NCI-H2196 (cell line): ENCODE measurements around the gene GABRB2.
A peak's percentile ranks its signal among the peaks of the same experiment; 100 is the strongest.
"Not testable (repeated sequence)": the region's sequence is repeated elsewhere in the genome, so short reads cannot be mapped to it uniquely, and the experiment has no call there.

ENCODE experiments used
- DNase-seq: peaks from one replicate; lab custom pipeline; 2025; ENCODE audit not compliant: unreplicated experiment; lab: John Stamatoyannopoulos, UW

The GABRB2 gene

DNA sequence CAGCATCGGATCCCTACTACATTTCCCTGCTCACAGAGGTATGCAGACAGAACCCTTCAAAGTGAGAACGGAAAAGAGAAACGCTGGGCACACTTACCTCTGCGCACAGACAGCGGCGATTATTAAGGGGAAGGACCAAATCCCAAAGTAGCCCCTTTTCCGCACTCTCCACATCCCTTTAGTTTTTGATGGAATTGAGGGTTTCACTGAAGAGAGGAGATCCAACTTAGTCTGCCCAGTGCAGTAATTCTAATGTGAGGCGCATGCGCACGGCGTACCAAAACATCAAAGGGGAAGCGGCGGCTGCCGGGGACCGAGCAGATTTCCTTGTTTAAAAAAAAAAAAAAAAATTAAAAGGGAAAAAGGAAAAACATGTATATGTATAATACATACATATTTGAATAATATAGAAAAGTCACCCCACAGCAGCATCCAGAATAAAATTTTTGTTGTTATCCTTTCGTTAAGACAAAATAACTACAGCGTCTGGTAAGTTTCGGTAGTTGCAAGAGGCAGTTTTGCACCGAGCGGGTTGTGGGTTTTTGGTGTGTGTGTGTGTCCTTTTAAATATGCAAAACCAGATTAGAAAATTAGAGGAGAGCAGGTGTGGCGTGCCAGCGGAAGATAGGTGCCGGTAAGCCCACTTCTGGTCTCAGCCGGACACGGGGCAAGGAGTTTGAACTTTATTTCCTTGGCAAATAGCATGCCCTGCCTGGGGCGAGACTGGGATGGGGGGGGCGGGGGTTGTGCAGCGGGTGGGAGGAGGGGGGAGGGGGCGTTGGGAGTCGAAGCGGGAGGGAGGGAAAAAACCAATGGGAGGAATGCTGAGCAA lies at the start of gene GABRB2:
Gene GABRB2, minus strand, starts transcription at position 256 of the 832 bp plus-strand sequence. Its CDS starts 82 bp downstream, at position 174.
- no peak for DNase-seq

DNA sequence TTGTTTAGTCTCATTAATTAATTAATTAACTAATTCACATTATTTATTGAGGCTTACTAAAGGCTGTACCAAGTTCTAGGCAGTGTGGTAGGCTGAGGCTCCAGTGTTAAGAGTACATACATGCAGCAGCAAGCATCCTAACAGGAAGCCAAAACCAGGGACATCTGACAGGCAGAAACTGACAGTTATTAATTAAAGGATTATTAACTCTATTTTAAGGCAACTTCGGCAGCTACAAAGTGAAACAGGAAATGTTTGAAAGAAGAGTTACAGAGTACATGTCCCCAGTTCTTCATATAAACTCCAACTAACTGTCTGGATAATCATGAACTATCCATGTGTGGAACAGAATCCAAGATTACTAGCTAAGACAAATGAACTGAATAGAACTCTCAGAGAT lies 39.3 kb upstream of the GABRB2 start:
- no peak for DNase-seq

DNA sequence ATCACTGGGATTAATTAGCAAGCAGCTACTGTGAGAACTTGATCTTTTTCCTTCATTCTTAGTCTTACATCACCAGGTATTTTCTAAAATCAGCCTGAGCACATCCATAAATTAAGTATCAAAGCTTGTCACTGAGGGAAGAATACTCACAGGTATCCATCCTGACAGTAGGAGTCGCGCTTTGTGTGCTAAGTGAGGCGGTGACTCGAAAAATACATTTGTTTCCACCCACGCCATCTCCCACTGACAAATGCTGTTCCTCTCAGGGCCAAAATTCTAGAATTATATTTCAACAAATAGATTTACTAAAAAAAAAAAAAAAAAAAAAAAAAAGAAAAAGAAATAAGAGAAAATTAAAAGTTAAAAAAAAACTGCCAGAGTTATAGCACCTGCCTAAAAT lies 34.1 kb upstream of the GABRB2 start:
- DNase-seq: no peak

DNA sequence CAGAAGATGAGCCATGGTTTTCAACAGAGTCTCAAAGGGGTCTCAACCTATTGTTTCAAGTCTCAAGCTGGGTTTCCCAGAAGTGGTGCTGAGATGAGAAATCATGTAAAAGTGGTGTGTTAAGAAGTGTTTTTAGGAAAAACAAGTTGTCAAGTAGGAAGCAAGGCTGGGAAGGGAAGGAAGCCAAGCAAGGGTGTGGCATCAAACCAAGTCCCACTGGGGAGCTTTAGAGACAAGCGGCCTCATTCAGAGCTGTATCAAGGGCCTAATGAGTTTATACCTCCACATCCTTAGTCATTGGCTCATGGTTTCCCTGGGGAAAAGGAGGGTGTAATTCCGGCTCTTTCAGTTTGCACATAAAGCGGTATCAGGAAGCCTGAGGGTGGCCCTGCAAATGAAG lies 26.4 kb upstream of the GABRB2 start:
- no peak for DNase-seq

DNA sequence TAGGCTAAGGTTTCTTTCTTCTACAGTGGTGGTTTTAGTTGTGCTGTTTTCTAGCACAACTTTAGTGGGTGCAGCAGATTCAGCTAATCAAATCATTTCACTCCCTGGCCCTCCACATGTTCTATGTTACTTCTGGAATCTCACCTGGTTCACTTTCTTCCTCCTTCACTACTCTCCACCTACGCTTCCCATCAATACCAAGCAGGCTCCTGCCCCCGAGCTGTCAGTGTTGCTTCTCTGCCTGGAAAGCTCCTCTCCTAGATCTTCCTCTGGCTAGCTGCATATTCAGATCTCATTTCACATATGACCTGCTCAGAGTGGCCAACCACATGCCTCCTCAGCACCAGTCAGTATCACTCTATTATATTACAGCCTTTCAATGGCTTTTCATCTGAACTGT lies 19.6 kb upstream of the GABRB2 start:
- DNase-seq: no peak

DNA sequence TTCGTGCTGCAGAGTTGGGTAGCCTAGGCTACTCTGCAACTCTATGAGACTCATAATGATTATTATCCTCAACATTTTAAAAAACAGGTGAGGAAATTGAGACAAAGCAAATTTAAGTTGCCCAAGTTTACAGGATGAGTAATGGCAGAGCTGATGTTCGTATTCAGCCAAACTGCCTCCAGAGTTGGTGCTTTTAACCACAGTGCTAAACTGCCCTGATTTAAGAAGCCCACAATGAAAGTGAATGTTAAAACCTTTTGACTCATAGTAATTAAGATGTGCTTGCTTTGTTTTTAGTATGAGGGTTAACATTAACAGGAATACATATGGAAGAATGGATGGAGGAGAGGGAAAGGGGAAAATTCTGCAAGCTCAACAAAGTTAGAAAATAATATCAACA lies 15.9 kb upstream of the GABRB2 start:
- DNase-seq: no peak

DNA sequence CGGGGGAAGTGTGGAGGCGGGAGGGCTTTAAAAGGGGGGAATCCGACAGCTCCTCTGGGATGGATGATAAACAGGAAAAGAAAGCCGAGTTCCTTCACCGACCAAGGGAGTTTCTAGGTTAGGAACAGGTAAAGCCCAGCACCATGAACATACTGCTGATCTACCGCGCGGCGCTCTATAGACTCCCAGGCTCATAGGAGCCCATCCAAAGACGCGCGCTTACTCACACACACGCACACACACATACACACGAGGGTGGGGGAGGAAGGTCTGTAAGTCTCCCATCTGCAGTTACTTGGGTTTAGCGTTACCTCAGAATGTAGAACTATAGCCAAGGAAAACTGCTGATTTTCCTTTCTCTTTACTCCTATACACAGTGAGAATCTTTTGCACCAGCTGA lies 2.6 kb upstream of the GABRB2 start:
- DNase-seq: no peak

DNA sequence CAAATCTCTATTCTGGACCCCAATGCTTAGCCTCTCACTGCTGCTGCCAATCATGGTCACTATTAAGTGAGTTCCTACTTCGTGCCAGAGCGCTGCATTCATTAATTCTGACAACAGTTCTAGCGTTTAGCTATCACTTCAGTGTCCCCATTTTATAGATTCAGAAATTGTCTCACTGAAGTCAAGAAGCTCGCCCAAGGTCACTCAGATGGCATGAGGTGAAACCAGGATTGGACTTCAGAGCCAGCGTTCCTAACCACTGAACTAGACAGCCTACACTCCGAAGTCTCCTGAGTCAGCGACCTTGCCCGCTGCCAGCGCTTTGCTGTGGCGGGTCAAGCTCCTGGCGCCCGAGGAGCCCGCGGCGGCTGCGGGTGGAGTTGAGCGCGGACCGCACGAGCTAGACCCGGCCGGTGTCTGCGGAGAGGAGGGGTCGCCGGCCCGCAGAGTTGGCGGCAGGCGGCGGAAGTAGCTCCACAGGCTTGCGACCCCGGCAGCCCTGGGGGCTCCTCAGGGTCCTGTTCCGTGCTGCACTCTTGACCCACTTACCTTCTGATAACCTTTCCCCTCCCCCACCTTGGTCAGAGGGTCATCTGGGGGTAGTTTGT lies 2.1 kb upstream of the GABRB2 start:
- DNase-seq: no peak

DNA sequence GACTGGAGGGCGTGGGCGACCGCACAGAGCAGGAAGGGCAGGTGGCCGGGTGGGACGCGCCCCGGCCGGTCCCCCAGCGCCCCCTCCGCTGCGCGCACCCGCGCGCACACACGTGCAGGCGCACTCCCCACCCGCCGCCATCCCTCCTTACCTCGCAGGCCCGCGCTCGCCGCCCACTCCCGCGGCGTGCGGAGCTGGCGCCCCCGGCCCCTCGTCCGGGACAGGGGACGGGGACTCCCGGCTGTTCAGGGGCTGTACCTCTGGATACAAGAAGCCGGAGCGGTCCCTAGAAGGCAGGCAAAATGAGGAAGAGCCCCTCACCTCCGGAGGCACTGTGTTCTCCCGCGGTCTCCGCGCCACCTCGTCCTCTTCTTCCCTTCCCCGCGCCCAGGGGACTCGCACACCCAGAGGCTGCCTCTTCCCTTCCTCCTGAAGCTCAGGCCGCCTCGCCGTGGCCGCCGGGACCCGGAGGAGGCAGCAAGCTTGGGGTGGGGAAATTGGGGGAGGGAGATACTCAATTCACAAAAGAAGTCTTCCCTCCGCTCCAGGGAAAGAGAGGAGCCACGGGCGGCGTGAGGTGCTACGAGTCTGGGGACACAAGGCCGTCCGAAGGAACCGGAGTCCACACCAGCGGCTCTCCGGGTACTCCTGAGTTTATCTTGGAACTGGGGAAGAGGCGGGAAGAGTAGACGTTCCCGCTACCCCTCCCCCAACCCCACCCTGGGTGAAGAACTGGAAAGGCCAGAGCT lies 1.4 kb upstream of the GABRB2 start:
- no peak for DNase-seq

DNA sequence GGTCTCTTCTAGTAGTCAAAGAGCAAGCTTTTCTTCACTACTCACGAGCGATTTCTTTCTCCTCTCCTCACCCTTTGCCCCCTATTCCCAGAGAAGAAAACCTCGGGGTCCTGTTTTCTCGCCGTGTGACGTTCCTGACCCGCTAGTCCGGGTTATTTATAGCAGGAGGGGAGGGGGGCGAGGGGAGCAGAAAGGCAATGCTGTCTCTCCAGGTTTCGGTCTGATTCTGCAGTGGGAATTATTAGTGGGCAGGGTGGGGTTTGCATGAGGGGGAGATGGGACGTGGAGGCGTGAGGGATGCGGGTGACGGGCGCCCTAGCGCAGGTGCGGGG lies 847 bp upstream of the GABRB2 start:
- no peak for DNase-seq

DNA sequence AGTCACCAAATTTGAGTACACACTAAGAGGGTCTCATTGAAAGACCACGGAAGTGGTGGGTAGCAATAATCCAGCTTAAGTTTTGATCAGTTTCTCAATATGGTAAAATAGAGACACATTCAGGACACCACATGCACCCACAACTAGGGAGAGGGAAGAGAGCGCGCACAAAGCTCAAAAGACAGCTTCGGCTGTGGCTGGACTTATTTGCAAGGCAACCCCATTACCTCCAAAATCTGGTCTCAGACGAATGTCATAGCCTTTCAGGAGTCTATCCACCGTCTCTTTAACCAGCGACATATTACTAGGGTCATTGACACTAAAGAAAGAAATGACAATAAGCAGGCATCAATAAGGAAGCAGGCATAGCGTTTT lies 443 bp downstream of the GABRB2 start:
- no peak for DNase-seq

DNA sequence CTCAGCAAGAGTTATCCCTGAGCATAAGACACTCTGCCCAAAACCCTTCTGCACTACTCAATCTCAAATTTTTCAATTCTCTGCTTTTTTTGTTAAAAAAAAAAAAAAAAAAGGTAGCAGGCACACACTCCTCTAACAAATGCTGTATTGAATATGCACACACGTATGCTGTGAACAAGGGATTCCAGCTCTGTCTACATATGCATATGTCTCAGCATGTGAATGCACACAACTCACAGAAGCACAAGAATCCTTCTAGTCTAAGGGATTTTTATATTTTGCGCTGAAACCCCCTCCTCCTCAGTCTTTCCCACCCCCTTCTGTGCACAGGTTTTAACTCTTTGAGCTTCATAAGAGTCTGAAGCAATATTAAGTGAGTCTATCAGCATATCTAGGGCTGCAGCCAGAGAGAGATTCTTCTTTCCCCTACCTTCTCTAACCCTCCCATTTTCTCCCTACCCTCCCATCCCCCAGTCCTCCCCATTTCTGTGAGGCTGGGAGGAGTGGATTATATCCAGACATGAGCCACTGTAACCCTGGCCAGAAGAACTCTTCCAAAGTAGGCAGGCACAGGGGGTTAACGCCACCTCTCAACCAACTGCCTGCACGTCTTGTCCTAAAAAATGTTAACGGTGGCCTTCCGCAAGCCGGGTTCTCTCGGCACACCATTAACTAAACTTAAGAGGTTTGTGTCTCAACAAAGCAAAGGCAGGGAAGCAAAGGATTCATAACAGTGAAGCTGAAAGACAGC lies 1.0 kb downstream of the GABRB2 start:
- DNase-seq: no peak

DNA sequence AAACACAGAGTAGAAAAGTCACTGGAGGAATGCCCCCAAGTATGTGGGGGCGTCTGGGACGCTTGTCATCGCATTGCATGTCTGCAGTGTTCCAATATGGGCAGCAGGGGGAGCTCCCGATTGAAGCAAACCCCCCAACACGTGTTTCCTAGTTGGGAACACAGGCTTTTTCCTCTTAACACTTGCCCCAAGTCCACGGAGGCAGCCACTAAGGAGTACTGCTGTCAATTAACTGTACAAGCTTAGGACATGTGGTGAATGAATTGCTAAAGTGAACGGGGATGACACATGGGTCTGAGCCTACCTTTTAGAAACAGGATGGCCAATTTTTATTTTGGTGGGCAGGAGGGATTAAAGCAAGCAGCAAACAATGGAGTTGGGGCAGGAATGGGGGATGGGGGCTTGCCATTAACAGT lies 2.2 kb downstream of the GABRB2 start:
- DNase-seq: peak; percentile 19

DNA sequence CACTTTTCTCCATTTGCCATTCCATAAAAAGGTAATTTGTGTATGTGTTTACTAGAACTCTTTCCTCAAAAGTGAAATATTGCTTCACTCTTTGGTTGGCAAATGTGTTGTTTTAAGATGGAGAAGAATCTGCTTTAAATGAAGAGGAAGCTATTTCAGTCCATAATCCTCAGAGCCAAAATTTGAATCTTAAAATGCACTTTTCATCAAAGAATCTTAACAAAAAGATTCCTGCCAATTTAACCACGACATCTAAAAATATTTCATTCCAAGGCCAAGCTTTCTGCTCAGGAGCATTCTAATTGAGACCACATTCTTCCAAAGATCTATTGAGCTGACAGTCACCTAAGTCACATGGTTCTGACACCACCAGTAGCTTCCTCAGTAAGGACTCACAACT lies 7.5 kb downstream of the GABRB2 start:
- no peak for DNase-seq

DNA sequence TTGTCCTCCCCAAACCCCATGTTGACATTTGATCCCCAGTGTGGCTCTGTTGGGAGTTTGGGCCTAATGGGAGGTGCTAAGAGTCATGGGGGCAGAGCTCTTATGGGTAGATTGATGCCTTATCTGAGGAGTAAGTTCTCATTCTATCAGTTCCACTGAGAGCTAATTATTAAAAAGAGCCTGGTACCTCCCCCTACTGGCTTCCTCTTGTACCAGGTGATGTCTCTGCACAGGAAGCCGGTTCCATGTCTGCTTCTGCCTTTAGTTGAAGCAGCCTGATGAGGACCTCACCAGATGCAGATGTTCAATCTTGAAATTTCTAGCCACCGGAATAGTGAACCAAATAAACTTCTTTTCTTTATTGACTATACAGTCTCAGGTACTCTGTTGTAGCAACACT lies 10.8 kb downstream of the GABRB2 start:
- no peak for DNase-seq

DNA sequence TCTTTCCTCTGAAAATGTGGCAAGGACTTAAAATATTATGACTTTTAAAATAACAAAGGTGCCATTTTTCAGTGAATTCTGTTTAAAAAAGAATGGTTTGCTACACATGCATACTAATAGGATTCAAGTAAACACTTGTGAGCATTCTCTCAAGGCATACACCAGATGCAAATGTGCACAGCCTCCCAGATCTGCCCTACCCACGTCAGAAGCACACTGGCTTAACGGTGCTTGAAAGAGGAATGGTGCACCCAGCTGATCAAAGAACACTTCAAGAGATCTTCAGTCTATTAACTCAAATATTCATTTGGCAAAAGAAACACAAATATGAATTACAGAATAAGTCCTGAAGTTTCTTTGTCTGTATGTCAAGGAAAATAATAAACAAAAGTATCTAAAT lies 15.8 kb downstream of the GABRB2 start:
- DNase-seq: no peak

DNA sequence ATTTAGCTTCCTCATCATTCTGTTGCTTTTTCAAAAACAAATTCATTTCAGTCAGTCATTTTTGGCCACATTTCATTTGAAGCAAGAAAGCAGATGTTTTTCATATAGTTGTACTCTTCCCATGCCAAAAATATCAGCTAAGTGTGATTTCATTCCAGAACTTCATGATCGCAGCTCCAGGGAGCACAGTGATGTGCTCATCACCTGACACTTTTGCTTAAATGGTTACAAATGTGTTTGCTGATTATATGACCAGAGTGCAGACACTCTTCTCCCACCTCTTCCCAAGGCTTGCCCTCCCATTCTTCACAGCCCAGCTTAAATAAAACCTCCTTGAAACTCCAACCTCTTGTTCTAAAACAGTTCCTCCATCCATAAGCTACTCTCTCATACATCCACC lies 32.6 kb downstream of the GABRB2 start:
- DNase-seq: no peak

DNA sequence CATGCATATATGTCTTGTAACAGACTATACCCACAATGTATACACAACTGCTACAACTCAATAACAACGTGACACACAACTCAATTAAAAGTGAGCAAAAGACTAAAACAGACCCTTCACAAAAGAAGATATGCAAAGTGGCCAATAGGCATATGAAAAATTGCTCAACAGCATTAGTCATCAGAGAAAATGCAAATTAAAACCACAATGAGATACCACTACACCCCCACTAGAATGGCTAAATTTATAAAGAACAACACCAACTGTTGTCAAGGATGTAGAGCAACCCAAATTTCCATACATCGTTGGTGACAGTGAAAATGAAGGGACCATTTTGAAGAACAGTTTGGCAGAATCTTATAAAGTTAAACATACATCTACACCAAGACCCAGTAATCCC lies 38.9 kb downstream of the GABRB2 start:
- DNase-seq: no peak

DNA sequence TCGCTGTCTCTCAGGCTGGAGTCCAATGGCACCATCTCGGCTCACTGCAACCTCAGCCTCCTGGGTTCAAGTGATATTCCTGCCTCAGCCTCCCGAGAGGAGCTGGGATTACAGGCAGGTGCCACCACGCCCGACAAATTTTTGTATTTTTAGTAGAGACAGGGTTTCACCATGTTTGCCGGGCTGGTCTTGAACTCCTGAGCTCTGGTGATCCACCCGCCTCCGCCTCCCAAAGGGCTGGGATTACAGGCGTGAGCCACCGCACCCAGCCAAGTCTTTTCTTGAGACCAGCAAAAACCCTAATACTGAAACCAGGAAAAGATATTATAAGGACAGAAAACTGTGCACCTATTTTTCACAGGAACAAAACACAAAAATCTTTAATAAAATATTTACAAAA lies 41.4 kb downstream of the GABRB2 start:
- DNase-seq: not testable (repeated sequence)

DNA sequence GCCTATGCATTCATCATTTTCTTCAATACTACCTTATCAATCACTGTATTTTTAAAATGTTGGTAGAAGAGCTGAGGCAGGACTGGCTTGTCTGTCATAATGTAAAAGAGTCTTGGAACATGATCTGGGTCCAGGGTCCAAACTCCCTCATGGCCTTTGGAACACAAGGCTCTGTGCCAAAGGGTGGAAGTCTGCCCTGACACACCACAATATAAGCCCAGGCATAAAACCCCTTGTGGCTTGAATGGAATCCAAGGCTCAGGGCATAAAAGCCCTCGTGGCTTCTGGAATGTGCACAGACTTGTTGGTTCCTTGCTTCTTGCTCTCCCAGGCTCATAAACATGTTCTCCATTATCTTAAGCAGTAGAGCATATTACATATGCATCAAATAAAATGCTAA lies 48.0 kb downstream of the GABRB2 start:
- no peak for DNase-seq

DNA sequence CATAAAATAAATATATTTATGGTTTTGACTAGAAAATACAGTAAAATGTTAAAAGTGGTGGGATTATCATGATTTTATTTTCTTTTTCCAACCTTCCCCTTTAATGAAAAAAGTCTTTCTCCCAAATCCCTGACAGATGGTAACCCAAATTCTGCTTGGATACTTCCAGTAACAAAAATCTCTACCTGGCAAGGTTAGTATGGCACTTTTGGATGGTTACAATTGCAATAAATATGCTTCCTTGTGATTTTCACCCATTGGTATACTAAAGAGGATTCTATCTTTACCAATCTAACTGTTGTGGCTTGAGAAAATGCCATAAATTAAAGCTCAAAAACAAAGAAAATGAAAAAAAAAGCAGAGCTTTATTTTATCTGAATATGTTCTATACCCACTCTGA lies 62.8 kb downstream of the GABRB2 start:
- DNase-seq: no peak

DNA sequence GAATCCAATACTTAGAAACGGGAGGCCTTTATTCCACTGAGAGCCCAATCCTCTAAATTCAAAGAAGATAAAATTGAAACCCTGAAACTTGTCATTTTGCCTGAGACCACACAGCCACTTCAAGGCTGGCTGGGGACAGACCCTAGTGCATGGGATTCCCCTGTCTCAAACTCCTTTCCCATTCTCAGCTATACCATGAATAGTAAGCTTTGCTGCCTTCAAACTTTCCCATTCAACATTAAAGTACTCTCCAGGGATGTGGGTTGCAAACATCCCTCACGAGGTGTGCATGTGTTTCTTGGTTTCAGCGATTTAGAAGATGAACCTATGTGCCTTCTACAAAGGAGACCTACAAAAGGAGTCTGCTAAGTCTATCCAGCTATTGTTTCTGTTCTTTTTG lies 64.6 kb downstream of the GABRB2 start:
- no peak for DNase-seq
